ENCODE measurements around the gene WFS1.

Gene WFS1

GRCh38 chr4:6327220-6327917 lies 57.7 kb downstream of the WFS1 start:
- peak; percentile 77 for DNase-seq

- DNase-seq, result no peak
These were observed 58.9 kb downstream of the WFS1 start for GRCh38 chr4:6328526-6328925.

- DNase-seq, result no peak
These were observed 60.1 kb downstream of the WFS1 start for GRCh38 chr4:6329478-6330383.

DNA sequence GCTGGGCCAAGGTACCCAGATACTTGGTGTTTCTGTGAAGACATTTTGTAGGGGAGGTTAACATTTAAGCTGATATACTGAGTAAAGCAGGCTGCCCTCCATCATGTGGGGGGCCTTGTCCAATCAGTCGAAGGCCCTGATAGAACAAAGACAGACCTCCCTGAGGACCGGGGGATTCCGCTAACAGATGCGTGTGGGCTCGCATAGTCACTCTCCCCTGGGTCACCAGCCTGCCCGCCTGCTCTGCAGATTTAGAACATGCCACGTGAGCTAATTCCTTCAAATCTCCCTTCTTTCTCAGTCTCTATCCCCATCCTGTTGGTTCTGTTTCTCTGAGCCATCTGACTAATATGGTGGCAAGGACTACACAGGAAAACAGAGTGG lies 60.7 kb downstream of the WFS1 start:
- DNase-seq, result no peak

DNA sequence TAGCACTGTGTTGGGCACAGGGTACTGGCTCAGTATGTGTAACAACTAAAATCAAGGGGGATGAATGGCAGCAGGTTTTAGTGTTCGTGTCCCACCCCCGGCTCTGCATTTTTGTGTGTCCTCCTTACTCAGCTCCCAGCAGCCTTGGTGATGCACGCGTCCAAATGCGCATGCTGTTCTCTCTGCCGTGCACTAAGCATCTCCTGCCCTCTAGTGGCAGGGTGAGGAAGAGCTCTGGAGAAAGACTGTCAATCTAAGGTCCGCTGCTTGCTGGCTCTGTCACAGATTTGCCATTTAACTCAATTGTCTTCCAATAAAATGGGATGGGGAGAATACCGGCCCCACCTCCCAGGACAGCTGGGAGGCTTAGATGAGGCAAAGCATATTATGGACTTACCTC lies 61.4 kb downstream of the WFS1 start:
- DNase-seq, result peak; percentile 8

GRCh38 chr4:6331468-6331867 lies 61.8 kb downstream of the WFS1 start:
- DNase-seq, result no peak

GRCh38 chr4:6332042-6332668 lies 62.5 kb downstream of the WFS1 start:
- no peak for DNase-seq

- no peak for DNase-seq
These were observed 63.0 kb downstream of the WFS1 start for GRCh38 chr4:6332669-6333050.

DNA sequence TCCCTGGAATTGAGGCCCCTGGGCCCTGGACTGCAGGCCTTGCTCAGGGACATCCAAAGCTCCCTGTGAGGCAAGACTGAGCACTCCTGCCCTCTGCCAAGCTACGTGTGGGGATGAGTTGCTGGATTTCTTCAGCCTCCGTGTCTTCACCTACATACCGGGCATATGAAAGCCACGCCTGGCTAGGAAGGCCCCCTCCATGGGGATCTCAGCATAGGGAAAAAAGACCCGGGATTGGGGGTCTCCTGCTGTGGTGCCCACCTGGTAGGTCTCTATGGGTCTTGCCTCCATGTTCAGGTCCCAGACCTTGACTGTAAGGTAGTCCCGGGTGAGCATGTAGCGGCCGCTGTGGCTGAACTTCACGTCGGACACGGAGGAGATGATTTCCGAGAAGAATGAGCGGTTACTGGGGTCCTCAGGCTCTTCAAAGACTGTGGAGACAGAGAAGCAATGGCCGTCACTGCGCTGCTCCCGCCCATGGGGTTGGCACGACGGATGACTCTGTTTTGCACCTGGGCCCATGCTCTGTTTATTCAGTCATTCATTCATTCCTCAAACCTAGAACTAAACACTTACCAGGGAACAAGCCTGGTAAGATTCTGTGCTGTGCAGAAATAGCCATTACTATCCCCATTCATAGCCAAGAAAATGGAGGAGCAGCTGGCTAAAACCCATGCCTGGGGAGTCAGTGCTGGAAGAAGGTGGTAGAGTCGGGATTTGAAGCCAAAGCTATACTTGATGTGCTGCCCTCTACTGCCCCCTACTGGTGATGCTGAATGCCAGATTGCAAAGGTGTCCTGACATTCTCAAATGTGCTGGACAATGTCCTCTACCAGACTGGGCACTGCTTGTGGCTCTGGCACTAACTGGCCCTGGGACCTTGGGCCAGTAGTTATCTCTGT lies 63.9 kb downstream of the WFS1 start:
- no peak for DNase-seq

DNA sequence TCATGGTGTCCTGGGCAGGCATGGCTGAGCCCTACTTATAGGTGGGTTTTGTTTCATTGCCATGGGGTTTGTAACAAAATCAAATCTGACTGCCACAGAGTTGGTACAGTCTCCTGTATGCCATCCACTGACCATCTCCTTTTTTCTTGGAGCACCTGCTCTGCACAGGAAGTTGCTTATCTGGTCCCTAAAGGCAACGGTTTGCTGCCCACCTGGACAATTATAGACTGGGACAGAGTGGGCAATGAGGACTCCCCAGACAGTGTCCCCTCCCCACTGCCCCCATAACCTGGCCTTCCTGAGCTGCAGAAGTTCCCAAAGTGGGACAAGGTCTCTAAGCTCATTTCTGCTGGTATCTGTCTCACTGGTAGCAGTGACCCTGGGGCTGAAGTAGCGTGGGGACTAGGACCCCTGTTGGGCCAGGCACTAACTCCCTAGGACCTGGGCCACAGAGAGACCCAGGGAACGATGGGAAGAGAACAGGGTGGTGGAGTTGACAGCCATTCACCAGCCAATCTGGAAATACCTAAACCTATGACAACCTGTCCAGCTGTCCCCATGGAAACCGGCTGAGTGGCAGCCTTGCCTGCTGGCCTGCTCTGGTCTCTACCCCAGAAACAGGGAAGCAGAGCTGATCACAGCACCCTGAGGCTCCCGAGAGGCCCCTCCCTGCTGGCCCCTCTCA lies 64.7 kb downstream of the WFS1 start:
- no peak for DNase-seq

- no peak for DNase-seq
These were observed 65.5 kb downstream of the WFS1 start for GRCh38 chr4:6335040-6335590.

DNA sequence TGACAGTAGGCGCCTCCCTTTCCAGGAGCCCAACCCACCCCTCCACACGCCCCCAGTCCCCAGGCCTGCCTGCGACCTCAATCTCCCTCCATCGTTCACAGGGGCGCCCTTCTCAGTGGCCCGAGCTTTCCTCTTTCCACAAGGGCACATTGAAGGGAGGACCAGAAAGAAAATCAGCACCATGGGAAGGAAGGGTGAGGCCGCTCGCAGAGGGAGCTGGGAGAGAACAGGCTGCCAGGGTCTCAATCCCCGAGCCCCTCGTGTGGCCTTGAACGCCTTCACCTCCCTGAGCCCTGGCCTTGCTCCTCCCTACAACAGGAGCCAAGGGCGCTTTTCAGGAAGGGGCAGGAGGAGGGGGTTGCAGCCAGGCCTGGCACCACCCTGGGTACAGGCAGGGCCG lies 66.5 kb downstream of the WFS1 start:
- no peak for DNase-seq

GRCh38 chr4:6337331-6337935 lies 67.8 kb downstream of the WFS1 start:
- no peak for DNase-seq

DNA sequence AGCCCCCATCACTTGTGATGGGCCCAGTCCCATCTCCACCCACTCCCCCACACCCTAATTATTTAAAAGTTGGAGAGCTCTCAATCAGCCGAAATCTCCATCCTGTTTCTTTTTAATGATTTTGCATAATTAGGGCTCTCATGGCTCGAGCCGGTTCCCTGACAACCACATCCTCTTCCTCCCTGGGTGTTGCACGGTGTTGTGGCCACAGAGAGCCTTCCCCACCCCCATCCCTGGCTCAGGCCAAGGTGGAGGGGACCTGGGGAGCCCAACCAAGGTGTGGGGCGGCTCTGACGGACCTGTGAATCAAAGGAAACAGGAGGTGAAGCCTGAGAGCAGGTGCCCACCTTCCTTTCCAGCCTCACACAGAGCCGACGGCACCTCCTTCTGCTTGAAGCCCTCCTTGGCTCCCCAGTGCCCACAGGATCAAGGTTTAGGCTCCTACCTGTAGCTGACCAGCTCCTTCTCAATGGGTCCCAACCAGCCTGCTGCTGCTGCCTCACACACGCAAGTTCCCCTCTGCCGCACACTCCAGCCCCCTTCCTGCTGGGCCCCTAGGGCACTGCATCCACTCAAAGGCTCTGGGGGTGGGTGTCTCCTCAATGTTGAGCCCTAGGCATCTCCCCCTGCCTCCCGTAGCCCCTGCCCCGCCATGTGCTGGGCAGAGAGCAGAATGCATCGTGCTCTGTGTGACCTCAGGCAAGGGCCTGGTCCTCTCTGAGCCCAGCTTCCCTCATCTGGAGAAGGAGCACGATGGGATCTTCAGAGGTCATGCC lies 68.7 kb downstream of the WFS1 start:
- DNase-seq, result no peak

DNA sequence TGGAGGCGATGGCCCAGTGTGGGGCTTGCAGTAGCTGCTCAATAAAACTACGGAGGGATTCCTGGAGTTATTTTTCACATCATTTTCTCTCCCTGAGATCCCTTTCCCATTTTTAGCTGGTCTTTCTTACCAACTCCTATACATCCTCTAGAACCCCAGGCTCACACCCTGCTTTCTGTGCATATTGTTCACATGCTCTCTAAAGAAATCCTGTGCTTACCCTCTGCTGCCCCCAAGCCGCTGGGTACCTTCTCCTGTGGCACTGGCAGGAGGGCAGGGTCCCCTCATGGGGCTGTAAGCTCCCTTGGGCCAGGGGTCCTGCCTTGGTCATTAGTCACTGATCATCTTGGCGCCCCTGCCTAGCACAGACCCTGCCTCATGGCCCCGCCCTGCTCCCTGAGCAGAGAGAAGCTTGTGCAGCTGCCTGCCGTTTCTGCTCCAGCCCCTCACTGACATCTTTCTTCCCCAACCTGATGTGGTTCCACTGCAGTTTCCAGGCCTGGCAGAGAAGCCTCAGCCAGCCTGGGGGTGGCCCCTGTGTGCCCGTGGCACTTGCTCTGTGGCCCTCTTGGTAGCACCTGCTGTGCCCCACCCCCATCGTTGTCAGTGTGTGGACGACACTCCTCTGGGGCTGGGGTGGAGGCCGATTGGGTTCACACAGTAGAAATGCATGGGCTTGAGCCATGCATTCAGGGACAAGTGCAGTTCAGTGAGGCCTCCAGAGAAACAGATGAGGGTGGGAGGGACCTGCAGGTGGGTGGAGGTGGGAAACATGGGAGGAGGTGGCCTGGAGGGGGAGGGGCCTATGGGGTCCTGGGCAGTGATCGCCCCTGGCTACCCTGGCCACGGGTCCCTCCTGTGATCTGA lies 69.5 kb downstream of the WFS1 start:
- no peak for DNase-seq

DNA sequence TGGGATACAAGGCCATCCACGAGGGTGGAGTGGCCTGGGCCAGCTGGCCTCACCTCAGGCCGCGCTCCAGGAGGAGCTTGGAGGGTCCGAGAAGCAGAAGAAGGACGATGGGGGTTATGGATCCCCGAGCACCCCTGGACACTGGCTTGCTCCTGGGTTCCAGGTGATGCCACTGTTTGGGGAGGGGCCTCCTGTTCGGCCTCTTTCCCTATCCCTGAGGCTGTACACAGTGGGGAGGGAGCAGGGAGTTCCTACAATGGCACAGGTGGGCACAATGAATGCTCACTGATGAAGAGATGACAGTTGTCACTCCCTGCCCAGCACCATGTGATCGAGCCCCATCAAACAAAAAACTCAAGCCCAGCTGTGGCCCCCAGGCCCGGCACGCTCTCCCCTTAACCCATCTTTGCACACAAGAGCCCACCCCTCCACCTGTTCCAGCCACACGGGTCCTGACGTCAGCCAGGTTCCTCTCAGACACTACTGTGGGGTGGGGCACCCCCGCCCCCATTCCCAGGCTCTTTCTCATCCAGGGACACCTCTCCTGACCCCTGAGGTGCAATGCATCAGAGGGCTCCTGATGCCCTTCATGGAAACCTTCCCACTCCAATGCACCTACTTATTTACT lies 70.3 kb downstream of the WFS1 start:
- DNase-seq, result no peak

DNA sequence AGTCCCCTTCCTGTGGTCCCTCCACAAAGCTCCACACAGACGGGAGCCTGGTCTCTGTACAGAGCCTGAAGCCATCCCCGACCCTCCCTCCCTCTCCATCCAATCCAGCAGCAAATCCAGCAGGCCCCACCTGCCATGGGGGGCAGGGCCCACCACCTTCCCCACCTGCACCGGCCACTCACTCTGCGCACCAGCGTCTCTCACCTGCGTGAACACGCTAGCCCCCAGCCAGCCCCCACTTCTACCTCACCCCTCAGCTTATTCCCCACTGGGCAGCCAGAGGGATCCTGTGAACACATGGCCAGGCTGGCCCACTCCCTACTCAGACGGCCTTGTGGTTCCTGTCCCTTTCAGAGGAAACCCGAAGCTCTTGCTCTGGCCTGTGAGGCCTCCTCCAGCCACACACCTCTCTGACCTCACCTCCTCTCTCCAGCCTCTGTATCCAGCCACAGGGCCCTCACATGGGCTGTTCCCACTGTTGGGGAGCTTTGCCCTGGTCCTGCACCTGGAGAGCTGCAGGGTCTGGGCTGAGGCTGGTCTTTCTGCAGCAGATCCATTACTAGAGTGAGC lies 70.9 kb downstream of the WFS1 start:
- no peak for DNase-seq

DNA sequence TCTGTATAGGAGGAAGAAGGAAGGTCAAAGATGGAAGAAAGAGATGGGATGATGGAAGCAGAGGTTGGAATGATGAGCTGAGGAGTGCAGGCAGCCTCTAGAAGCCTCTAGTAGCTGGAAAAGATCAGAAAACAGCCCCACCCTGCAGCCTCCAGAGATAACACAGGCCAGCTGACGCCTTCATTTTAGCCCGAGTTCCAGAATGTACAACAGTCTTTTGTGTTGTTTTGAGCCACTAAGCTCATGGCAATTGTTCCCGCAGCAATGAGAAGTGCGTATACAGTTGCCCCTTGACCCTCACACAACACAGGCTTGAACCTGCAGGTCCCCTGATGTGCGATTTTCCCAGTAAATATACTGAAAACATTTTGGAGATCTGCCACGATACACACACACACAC lies 72.0 kb downstream of the WFS1 start:
- DNase-seq, result no peak
